IPS-18c (cell line): Measurements from ENCODE around the gene GSTO2.

Experiments used
- H3K4me3 ChIP-seq: 2 replicates; pipeline ENCODE4 v1.7.0; 2013; ENCODE audit warnings: low read depth, mild to moderate bottlenecking, low read length, moderate library complexity; ENCODE audit not compliant: insufficient read depth
- H3K9me3 ChIP-seq: one replicate; pipeline ENCODE4 v1.6.1; 2013; ENCODE audit warnings: mild to moderate bottlenecking, low read length, moderate library complexity; ENCODE audit not compliant: control insufficient read depth, insufficient read depth

Gene GSTO2

DNA sequence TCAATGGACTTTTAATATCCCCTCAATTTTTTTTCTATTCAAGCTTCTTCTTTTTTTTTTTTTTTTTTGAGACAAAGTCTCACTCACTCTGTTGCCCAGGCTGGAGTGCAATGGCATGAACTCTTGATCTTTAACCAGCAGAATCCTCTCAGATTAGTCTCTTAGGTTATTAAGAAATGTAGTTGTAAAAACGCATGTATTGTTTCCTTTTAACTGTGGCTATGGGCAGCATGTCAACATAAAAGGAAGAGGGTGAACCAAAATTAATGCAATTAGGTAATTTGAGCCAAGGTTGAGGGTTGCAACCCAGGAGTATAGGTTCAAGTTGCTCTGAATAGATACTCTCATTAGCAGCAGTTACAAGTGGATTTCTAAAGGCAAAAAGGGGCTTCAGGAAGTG lies 18.6 kb upstream of the GSTO2 start:
- no peaks in the 10 kb centered on the region for H3K9me3 ChIP-seq
- H3K4me3 ChIP-seq: no peak overlapping the region

DNA sequence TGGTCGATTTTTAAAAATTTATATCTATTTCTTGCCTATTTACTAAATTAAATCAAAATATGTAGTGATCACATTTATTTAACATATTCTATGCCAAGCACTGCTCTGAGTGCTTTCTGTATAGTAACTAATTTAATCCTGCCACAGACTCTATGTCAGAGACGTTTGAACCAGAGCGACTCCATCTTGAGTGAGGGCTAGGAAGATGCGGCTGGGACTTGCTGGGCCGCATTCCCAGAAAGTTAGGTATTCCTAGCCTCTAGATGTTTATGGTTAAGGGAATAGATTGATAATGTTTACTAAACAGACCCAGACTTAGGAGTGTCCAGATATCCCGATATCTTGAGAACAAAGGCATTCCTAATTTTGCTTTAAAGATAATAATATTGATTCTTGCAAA lies 17.5 kb upstream of the GSTO2 start:
- H3K4me3 ChIP-seq: no peak overlapping the region
- no peaks in the 10 kb centered on the region for H3K9me3 ChIP-seq

DNA sequence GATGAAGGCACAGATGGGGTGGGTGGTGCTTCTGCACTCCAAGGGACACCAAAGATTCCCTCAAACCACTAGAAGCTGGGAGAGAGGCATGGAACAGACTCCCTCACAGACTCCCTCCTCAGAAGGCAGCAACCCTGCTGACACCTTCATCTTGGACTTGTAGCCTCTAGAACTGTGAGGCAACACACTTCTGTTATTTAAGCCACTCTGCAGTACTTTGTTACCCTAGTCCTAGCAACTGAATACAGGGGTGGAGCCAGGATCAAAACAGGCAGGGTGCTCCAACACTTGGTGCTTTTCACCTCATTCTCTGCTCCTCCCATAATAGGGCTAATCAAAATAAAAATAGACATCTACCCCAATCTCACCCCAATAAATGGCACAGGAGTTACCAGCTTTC lies 16.6 kb upstream of the GSTO2 start:
- Histone ChIP-seq H3K9me3 (no peaks in the 10 kb centered on the region), H3K4me3 (no peak overlapping the region)

DNA sequence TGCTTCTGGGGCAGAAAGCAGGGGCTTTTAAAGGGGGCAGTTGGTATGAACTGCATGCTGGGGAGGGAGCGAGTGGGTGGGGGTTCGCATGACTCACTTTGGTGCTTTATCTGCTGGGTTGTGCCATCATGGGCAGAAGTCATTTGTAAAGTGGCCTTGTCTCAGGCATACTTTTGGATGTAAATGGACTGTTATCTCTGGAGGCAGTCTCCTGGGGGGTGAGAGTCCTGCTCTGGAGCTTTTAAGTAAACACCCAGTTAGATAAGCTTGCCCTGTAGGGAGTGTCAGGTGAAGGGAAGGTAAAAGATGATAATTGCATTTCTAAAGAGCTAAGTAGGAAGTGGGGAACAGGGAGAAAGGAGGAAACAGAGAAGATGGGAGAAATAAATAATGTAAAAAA lies 15.9 kb upstream of the GSTO2 start:
- Histone ChIP-seq H3K9me3 (no peaks in the 10 kb centered on the region), H3K4me3 (no peak overlapping the region; the same call in 1 of the 2 replicates)

DNA sequence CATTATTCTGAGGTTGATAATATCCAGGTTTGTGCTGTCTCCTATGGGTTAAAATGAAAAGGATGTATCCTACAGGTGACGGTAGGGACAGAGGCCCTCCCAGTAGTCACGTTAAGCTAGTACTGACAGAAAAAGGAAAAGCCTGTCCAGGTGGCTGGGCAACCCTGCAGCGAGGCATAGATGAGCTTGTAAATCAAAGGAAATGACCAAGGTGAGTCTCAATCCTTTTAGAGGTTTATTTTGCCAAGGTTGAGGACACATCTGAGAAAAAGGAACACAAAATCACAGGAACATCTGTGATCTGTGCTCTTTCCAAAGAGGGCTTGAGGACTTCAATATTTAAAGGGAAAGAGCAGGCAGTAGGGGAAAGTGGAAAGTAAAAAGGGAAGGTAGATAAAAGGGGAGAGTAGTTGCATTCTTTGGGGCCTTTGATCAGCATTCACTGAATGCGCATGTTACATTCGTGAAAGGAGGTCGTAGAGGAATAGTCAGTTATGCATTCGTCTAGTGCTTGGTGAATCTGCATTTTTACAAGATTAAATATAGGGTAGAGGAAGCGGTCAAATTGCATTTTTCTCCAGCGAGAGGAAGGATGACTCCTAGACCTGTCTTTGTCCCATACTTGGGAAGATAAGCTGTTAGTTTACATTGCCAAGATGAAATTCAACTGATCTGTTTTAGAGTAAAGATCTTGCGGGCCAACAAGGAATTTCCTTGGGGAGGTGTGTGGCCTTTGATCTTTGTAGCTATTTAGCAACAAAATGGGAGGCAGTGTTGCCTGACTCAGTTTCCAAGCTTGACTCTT lies 15.2 kb upstream of the GSTO2 start:
- H3K9me3 ChIP-seq: no peaks in the 10 kb centered on the region
- peak overlapping the region; percentile 74 for H3K4me3 ChIP-seq

DNA sequence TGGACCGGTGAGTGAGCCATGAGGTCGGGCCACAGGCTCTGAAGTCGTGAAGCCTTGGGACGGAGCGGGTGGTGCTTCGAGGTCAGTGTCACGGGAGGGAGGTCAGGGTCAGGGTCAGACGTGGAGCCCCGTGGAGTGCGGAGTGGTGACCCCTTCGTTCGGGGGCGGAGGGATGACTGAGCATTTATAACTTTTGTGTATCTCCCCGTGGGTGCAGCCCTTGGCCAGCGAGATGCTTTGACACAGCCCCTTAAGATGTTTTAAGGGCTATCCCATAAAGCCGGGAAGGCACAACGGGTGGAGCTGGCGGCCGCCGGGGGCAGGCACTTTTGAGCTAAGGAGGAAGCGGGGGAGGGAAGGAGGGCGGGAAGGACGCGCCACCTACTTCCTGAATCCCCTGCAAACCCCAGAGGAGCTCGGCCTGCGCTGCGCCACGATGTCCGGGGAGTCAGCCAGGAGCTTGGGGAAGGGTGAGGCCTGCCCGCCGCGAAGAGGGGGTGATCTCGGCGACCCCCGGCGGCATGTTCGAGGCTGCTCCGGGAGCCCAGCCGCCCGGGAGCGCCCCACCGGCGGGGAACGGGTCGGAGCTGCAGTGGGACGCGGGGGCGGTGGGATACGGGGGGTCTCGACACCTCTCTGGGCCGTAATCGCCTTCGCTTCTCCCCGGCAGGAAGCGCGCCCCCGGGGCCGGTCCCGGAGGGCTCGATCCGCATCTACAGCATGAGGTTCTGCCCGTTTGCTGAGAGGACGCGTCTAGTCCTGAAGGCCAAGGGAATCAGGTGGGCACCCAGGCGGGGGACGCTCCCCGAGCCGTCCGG lies 14.3 kb upstream of the GSTO2 start, which contains the start of gene GSTO1:
Gene GSTO1, plus strand, starts transcription at position 400 of the 818 bp plus-strand sequence. Its CDS starts 37 bp downstream, at position 437.
- peak within 1 kb of the TSS; percentile 74 for H3K4me3 ChIP-seq
- H3K9me3 ChIP-seq: no peaks in the 10 kb centered on the region

DNA sequence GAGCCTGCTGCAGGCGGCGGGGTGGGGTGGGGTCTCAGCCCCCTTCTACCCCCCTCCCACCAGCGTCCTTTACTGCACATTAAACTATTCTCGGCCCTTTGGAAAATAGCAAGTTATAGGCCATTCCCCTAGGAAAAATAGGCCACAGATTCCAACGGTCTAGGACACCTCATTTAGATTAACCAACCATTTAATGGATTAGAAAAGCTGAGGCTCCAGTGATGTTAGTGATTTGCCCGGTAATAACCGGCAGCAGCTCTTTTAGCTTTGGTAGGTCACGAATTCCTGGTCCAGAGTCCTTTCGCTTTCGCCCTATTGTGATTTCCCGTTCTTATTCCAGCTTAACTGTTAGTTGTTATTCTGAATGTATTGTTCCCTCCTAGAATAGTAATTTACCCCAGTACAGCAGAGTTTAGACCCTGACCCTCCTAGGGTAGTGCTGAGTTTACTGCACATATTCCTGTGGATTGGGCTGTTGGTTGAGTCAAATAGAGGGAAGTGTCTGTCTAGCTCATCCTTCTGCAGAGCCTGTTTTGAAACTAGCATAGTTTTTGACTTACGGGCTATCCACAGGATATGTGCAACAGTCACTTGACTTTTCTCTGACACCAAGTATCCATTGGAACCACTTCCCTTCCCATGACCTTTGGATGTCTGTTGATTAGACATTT lies 13.5 kb upstream of the GSTO2 start:
- Histone ChIP-seq H3K9me3 (no peaks in the 10 kb centered on the region), H3K4me3 (peak overlapping the region; percentile 74)

DNA sequence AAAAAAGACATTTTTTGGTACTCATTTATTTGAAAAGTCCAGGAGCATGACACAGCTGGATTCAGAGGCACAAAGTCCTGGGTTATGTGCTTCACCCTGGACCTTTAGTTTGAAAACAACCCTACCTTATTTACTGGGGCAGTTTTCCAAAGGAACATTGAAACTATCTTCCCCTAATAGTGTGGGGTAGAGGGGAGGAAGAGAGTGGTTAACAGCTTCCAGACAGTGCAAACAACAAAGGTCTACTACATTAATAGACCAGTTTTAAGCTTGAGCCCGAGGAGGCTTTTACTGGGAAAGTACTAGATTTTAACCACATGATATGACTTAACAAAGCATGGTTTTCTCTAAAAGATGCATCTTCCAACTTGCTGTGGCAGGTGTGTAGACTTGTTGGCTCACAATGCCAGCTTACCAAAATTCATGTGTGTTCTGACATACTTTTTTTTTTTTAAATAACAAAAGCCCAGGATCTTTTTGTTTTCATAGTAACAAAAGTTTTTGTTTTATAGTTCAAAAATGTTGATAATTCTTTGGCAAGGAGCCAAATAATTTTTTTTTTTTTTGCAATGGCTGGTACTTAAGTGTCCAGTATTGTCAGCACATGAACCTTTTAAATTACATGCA lies 12.5 kb upstream of the GSTO2 start:
- Histone ChIP-seq H3K4me3 (no peak overlapping the region), H3K9me3 (no peaks in the 10 kb centered on the region)

DNA sequence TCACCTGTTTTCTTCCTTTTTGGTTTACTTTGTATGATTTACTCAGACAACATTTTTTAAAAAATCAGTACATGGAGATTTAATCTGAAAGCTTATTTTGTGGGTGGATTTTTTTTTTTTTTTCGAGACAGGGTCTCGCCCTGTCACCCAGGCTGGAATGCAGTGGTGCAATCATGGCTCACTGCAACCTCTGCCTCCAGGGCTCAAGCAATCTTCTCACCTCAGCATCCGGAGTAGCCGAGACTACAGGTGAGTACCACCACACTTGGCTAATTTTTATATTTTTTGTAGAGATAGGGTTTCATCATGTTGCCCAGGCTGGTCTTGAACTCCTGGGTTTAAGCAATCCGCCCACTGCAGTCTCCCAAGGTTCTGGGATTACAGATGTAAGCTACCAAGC lies 11.7 kb upstream of the GSTO2 start:
- H3K4me3 ChIP-seq: no peak overlapping the region
- H3K9me3 ChIP-seq: no peaks in the 10 kb centered on the region

DNA sequence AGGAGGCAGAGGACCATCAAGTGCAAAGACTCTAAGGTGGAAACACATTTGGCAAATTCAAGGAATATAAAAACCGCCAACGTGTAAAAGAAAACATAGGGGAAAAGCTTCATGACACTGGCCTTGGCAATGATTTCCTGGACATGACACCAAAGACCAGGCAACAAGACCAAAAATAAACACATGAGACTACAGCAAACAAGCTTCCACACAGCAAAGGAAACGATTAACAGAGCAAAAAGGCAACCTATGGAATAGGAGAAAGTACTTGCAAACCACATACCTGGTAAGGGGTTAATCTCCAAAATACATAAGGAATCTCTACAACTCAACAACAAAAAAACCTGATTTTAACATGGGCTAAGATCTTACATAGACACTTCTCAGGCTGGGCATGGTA lies 10.8 kb upstream of the GSTO2 start:
- no peak overlapping the region for H3K4me3 ChIP-seq
- no peaks in the 10 kb centered on the region for H3K9me3 ChIP-seq

DNA sequence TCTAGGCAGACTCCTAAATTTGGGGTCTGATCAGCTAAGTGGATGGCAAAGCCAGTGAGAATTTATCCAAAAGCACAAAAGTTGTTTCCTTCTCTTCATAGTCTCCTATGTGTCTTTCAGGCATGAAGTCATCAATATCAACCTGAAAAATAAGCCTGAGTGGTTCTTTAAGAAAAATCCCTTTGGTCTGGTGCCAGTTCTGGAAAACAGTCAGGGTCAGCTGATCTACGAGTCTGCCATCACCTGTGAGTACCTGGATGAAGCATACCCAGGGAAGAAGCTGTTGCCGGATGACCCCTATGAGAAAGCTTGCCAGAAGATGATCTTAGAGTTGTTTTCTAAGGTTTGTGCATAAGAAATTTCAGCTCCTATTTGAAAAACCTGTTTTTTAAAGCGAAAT lies 9.5 kb upstream of the GSTO2 start:
- no peak overlapping the region for H3K4me3 ChIP-seq
- no peaks in the 10 kb centered on the region for H3K9me3 ChIP-seq

DNA sequence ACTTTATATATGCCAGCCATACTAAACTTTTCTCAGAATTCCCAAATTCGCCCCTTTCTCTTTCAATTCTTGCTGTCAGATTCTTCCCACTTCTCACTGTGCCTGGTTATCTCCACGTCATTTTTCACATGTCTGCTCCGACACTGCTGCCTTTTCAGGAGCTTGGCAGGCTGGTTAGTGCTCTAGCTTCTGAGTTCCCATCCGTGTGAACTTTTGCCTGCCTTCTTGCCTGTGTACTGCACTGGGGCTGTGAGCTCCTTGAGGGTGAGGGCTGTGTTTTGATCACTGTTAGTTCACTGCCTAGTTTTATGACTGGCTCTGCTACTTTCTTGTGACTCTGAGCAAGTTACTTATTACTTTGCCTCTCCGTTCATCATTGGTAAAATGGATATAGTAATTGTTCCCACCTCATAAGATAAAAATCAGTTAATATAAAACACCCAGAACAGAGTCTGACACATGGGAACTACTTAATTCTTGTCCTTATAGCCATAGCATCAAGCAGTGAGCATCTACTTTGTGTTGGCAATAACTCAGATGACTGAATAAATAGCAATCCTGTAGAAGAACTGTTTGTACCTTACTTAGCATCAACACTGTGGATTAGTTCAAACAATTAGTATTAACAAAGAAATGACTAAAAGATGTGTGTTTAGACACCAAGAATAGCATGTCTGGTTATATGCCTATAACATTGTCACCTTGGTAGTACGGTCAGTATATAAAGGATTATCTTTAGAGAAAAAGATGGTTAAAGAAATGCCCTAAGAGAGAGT lies 8.8 kb upstream of the GSTO2 start:
- no peak overlapping the region for H3K4me3 ChIP-seq
- no peaks in the 10 kb centered on the region for H3K9me3 ChIP-seq

DNA sequence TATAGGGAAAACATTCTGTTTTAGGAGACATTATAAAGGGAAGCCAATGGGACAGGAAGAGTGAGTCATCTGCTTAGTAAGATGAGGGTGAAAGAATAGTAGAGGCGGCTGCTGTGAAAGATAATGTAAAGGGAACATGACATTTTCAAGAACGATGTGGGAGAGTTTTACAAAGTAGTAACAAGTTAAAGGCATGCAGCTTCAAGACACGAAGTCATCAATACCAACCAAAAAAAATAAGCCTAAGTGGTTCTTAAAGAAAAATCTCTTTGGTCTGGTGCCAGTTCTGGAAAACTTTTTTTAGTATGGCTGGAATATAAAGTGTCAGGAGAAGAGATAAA lies 8.2 kb upstream of the GSTO2 start:
- no peaks in the 10 kb centered on the region for H3K9me3 ChIP-seq
- no peak overlapping the region for H3K4me3 ChIP-seq

DNA sequence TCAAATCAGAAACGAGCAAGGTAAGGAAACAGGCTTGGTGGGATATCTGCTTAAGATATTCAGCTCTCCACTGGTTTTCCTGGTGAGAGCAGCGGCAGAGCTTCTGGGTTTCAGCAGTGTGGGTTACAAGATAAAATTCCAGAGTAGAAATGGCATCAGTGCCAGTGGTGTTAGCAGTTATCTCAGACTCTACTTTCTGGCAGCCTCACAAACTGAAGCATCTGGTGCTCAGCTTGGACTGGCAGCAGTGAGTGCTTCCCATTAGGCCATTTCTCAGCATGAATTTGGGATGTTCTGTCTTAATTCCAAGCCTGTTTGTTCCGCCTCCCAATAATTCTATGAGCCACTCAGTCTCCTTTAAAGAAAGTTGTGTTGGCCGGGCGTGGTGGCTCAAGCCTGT lies 6.9 kb upstream of the GSTO2 start:
- H3K4me3 ChIP-seq: no peak overlapping the region
- H3K9me3 ChIP-seq: no peaks in the 10 kb centered on the region

DNA sequence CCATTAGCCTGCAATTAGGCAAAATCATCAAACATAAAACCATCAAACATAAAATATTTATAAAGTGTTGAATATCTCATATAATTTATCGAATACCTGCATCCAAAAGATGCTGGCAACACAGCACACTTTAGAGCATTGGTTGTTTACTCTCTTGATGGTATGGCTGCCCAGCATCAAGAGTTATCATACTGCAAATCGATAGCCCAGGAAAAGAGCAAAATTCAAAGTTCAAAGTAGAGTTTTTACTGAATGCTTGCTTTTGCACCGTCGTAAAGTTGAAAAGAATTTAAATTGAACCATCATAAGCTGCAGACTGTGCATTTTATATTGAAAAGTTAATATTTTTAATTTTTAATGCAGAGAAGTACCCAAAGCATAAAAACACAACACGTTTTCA lies 4.2 kb upstream of the GSTO2 start:
- Histone ChIP-seq H3K4me3 (no peak overlapping the region), H3K9me3 (no peaks in the 10 kb centered on the region)

DNA sequence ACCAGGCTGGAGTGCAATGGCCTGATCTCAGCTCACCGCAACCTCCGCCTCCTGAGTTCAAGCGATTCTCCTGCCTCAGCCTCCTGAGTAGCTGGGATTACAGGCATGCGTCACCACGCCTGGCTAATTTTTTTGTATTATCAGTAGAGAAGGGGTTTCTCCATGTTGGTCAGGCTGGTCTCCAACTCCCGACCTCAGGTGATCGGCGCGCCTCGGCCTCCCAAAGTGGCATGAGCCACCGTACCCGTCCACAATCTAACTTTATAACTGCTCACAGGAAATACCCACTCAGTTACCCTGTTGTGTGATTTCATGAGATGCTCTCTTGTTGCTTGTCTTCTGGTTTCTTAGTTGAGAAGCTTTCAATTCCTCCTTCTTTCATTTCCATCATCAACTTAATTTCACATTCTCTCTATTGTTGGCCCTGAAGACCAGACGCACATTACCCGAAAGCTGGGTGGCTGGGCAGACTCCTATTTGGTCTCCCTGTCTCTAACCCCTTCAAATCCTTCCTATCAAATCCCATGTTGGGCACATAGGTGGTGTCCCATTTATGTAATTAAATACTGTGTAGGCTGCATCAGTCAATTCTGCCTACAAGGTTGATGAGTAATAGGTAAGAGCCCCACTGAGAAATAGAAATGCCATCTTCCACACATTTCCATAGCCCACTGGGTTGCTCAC lies 1.1 kb upstream of the GSTO2 start:
- Histone ChIP-seq H3K9me3 (no peaks in the 10 kb centered on the region), H3K4me3 (peak overlapping the region; percentile 85)
